Astrocyte (in vitro differentiated cells and primary cell): ENCODE measurements around the gene MOB3A. TPM values are rescaled to one million over a fixed set of nuclear protein-coding genes. Genes with fewer than 3 reads are reported as not detected.

ENCODE experiments used
- DNase-seq: peaks from one replicate; pipeline ENCODE4 v3.0.0-alpha.2; 2010; ENCODE audit warnings: low read depth
- FAIRE-seq: peaks from 2 replicates; lab custom pipeline; 2011; peaks lifted over from hg19 to GRCh38; lab: Jason Lieb, UNC
- H2AFZ ChIP-seq: 2 replicates; pipeline ENCODE4 v1.6.0; 2012; ENCODE audit warnings: low read depth, low read length, inconsistent platforms
- H3K27ac ChIP-seq: 2 replicates; pipeline ENCODE4 v1.5.1; 2011; ENCODE audit warnings: low read depth, low read length, inconsistent platforms
- H3K27me3 ChIP-seq: 2 replicates; pipeline ENCODE4 v1.6.0; 2011; ENCODE audit warnings: low read length, inconsistent platforms; ENCODE audit not compliant: insufficient read depth
- H3K36me3 ChIP-seq: 2 replicates; pipeline ENCODE4 v1.5.1; 2011; ENCODE audit warnings: low read length, inconsistent platforms; ENCODE audit not compliant: insufficient read depth
- H3K4me1 ChIP-seq: 2 replicates; pipeline ENCODE4 v1.5.1; 2011; ENCODE audit warnings: low read length, inconsistent platforms; ENCODE audit not compliant: insufficient read depth
- H3K4me2 ChIP-seq: 2 replicates; pipeline ENCODE4 v1.6.0; 2012; ENCODE audit warnings: low read length, inconsistent platforms
- H3K4me3 ChIP-seq: 2 replicates; pipeline ENCODE4 v1.5.1; 2011; ENCODE audit warnings: low read depth, mild to moderate bottlenecking, low read length, inconsistent platforms; ENCODE audit not compliant: insufficient read depth
- H3K79me2 ChIP-seq: 2 replicates; pipeline ENCODE4 v1.6.0; 2012; ENCODE audit warnings: mild to moderate bottlenecking, low read length, inconsistent platforms; ENCODE audit not compliant: insufficient read depth
- H3K9ac ChIP-seq: 2 replicates; pipeline ENCODE4 v1.6.0; 2012; ENCODE audit warnings: mild to moderate bottlenecking, low read length, inconsistent platforms
- H3K9me3 ChIP-seq: 2 replicates; pipeline ENCODE4 v1.5.1; 2012; ENCODE audit warnings: low read depth, mild to moderate bottlenecking, low read length, inconsistent platforms; ENCODE audit not compliant: insufficient read depth
- H4K20me1 ChIP-seq: 2 replicates; pipeline ENCODE4 v1.6.0; 2012; ENCODE audit warnings: low read length, inconsistent platforms; ENCODE audit not compliant: insufficient read depth
- H3K27ac Mint-ChIP-seq: one replicate; pipeline ENCODE4 v1.8.0; 2021; ENCODE audit warnings: mild to moderate bottlenecking, mixed read lengths; ENCODE audit not compliant: unreplicated experiment
- H3K27me3 Mint-ChIP-seq: one replicate; pipeline ENCODE4 v1.8.0; 2021; ENCODE audit warnings: low read depth, mixed read lengths; ENCODE audit not compliant: unreplicated experiment
- H3K36me3 Mint-ChIP-seq: one replicate; pipeline ENCODE4 v1.8.0; 2021; ENCODE audit warnings: low read depth, mixed read lengths; ENCODE audit not compliant: unreplicated experiment
- H3K4me1 Mint-ChIP-seq: one replicate; pipeline ENCODE4 v1.8.0; 2021; ENCODE audit warnings: low read depth, mixed read lengths; ENCODE audit not compliant: unreplicated experiment
- H3K4me3 Mint-ChIP-seq: one replicate; pipeline ENCODE4 v1.8.0; 2021; ENCODE audit warnings: mild to moderate bottlenecking, moderate library complexity, mixed read lengths; ENCODE audit not compliant: unreplicated experiment
- H3K9me3 Mint-ChIP-seq: one replicate; pipeline ENCODE4 v1.8.0; 2021; ENCODE audit warnings: mild to moderate bottlenecking, mixed read lengths; ENCODE audit not compliant: unreplicated experiment
- EZH2 ChIP-seq: IDR thresholded peaks from 2 replicates; pipeline ENCODE4 v1.6.1; 2012; ENCODE audit warnings: mild to moderate bottlenecking, low read length, inconsistent platforms; ENCODE audit not compliant: insufficient read depth
- total RNA-seq: library from RNA; stranded (reverse); gene quantifications from 2 replicates; pipeline ENCODE4 v1.2.1, GENCODE V29; 2021
- TF ChIP-seq, protein P1 (sequence below): IDR thresholded peaks from 2 replicates; pipeline ENCODE4 v1.5.1; 2011; ENCODE audit warnings: low read depth, mild to moderate bottlenecking, inconsistent platforms, low read length, moderate library complexity; ENCODE audit not compliant: insufficient read depth

MOB3A gene
- total RNA-seq, 1 donor from 2014 or later, result 45.3 TPM

DNA sequence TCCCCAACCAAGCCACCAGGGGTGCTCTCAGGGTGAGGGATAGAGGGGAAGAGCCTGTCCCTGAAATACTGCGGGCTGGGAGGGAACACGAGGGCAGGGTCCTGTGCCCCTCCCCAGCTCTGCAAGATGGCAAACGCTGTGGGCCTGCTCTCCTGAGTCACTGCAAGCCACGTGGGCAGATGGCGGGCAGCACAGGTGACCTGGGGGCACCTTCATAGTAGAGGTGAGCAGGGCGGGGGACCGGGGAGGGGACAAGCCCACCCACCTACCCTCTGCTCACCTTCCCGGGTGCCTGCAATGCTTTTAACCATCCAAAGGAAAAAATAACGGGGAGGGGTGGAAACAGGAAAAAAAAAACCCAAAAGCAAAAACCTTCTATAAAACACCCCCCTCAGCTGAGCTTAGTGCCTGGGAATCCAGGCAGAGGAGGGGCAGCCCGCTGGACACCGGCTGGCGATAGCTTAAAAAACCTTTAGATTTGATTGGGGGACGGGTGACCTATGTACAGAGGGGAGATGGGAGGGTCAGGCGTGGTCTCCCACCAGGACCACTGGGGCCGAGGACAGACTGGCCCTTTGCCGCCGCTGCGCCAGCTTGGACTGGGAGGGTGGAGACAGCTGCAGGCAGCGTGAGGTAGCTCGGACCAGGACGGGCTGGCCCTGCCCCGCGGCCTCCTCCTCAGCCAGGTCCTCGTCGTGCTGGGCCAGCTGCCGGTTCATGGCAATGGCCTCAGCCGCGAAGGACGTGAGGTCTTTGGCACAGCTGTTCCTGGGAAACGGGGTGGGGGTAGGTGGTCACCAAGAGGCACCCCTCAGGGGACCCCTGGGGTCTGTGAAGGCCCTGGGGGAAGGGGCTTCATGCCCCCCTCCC lies 56.8 kb downstream of the MOB3A start:
- Mint-ChIP-seq H3K9me3 (peaks cover 2% of the 10 kb centered on the region), H3K4me1 (peaks cover 5% of the 10 kb centered on the region), H3K36me3 (peaks cover 3% of the 10 kb centered on the region), H3K27ac (no peak overlapping the region), H3K4me3 (no peak overlapping the region), H3K27me3 (no peaks in the 10 kb centered on the region)
- H3K4me1 ChIP-seq, result peaks cover 11% of the 10 kb centered on the region
- H3K4me2 ChIP-seq, result no peak overlapping the region
- H3K79me2 ChIP-seq, result peaks cover under 1% of the 10 kb centered on the region
- H2AFZ ChIP-seq, result no peak overlapping the region
- no peaks in the 10 kb centered on the region for H3K27me3 ChIP-seq
- FAIRE-seq, result no peak
- no peaks in the 10 kb centered on the region for H3K36me3 ChIP-seq
- DNase-seq, result no peak
- no peak for TF ChIP-seq EZH2
- TF ChIP-seq, protein P1, sequence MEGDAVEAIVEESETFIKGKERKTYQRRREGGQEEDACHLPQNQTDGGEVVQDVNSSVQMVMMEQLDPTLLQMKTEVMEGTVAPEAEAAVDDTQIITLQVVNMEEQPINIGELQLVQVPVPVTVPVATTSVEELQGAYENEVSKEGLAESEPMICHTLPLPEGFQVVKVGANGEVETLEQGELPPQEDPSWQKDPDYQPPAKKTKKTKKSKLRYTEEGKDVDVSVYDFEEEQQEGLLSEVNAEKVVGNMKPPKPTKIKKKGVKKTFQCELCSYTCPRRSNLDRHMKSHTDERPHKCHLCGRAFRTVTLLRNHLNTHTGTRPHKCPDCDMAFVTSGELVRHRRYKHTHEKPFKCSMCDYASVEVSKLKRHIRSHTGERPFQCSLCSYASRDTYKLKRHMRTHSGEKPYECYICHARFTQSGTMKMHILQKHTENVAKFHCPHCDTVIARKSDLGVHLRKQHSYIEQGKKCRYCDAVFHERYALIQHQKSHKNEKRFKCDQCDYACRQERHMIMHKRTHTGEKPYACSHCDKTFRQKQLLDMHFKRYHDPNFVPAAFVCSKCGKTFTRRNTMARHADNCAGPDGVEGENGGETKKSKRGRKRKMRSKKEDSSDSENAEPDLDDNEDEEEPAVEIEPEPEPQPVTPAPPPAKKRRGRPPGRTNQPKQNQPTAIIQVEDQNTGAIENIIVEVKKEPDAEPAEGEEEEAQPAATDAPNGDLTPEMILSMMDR, result no peak
- no peak overlapping the region for H3K9ac ChIP-seq
- peaks cover 4% of the 10 kb centered on the region for H3K9me3 ChIP-seq
- peaks cover 11% of the 10 kb centered on the region for H4K20me1 ChIP-seq
- no peak overlapping the region for H3K27ac ChIP-seq
- no peak overlapping the region for H3K4me3 ChIP-seq

DNA sequence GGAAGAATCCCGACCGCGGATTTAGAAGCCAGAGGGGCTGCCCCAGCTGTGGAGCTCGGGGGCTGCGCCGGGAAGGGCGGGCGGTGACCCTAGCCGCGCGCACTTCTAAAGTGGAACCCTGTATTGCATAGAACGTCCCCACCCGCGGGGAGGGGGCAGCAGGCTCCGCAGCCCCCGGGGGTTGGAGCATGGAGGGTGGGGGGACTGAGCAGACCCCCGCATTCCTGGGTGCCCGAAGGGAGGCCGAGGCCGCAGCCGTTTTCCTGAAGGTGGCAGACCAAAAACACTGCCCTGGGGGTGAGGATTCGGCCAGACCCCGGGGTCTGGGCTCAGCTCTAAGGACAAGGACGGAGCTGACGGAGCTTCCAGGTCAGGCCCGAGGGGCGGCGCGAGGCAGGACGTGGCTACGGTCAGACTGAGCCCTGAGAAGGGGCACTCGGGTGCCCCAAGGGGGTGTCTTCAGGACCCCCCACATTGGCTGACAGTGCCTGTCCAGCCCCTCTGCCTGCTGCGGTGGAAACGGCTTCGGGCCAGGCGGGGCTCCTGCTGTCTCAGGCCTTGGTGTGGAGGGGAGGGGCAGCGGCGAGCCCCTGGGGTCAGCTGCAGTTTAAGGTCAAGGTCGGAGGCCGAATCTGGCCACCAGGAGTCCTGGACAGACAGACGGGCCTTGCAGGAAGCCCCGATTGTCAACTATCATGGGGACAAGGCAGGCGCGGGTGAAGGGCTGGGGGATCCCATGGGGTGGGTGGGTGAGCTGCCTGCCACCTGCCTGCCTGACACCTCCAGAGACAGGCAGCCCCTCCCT lies 57.6 kb downstream of the MOB3A start:
- H3K4me1 Mint-ChIP-seq, result peaks cover 4% of the 10 kb centered on the region
- no peak overlapping the region for H3K9ac ChIP-seq
- H2AFZ ChIP-seq, result no peak overlapping the region
- H3K79me2 ChIP-seq, result no peaks in the 10 kb centered on the region
- no peaks in the 10 kb centered on the region for H3K27me3 Mint-ChIP-seq
- no peaks in the 10 kb centered on the region for H3K27me3 ChIP-seq
- no peaks in the 10 kb centered on the region for H3K36me3 ChIP-seq
- H3K27ac Mint-ChIP-seq, result no peak overlapping the region
- no peak overlapping the region for H3K27ac ChIP-seq
- H3K9me3 ChIP-seq, result peaks cover 4% of the 10 kb centered on the region
- H3K4me3 ChIP-seq, result no peak overlapping the region
- H3K9me3 Mint-ChIP-seq, result peaks cover 2% of the 10 kb centered on the region
- H3K4me1 ChIP-seq, result peaks cover 11% of the 10 kb centered on the region
- peaks cover 2% of the 10 kb centered on the region for H3K36me3 Mint-ChIP-seq
- no peak overlapping the region for H3K4me3 Mint-ChIP-seq
- DNase-seq (no peak), FAIRE-seq (no peak)
- no peak overlapping the region for H3K4me2 ChIP-seq
- peaks cover 6% of the 10 kb centered on the region for H4K20me1 ChIP-seq
- TF ChIP-seq EZH2, result no peak
- TF ChIP-seq, protein P1, result no peak
